Tibial artery (tissue), 4 donors: ENCODE data around the gene NECTIN1.

Experiments used
- DNase-seq, 2 donors: peaks; one replicate each; pipeline ENCODE4 v3.0.0-alpha.2; 2019
- H3K27ac ChIP-seq, 2 donors: fragments of 200-600 bp; sonication (generic) in 1 of 2; 1 replicate in 1 of 2; 2 replicates in 1 of 2; pipeline ENCODE4 v1.5.1; 2018 to 2019; ENCODE audit warnings: mild to moderate bottlenecking in 1 of 2
- H3K27me3 ChIP-seq, 2 donors: fragments of 200-600 bp; sonication (generic) in 1 of 2; one replicate each; pipeline versions ENCODE4 v1.5.1 to v1.6.0; 2016 to 2019
- H3K36me3 ChIP-seq, 3 donors: fragments of 200-600 bp; sonication (generic) in 2 of 3; one replicate each; pipeline ENCODE4 v1.5.1; 2016 to 2019; ENCODE audit warnings: mild to moderate bottlenecking in 2 of 3
- H3K4me1 ChIP-seq, 4 donors: fragments of 200-600 bp; sonication (generic) in 2 of 4; 1 replicate in 3 of 4; 2 replicates in 1 of 4; pipeline ENCODE4 v1.5.1; 2016 to 2019
- H3K4me3 ChIP-seq, 2 donors: fragments of 200-600 bp; sonication (generic) in 1 of 2; 1 replicate in 1 of 2; 2 replicates in 1 of 2; pipeline ENCODE4 v1.5.1; 2018 to 2019; ENCODE audit warnings: mild to moderate bottlenecking in 2 of 2
- H3K9me3 ChIP-seq, 3 donors: fragments of 200-600 bp; sonication (generic) in 1 of 3; one replicate each; pipeline ENCODE4 v1.5.1; 2016 to 2019
- CTCF ChIP-seq, 2 experiments: fragments of 200-600 bp in 1 of 2; fragments of 450-650 bp in 1 of 2; IDR thresholded peaks; one replicate each; pipeline ENCODE4 v1.5.1; 2017 to 2019; ENCODE audit warnings: antibody characterized with exemption in 2 of 2, mild to moderate bottlenecking in 1 of 2, moderate library complexity in 1 of 2
- intact Hi-C: fragments of 100-400 bp; cut with DNase I; formaldehyde crosslinking; loops from one replicate; pipeline ENCODE4 v1.15.0; 2023; ENCODE audit warnings: low total_unique reads

NECTIN1 gene

DNA sequence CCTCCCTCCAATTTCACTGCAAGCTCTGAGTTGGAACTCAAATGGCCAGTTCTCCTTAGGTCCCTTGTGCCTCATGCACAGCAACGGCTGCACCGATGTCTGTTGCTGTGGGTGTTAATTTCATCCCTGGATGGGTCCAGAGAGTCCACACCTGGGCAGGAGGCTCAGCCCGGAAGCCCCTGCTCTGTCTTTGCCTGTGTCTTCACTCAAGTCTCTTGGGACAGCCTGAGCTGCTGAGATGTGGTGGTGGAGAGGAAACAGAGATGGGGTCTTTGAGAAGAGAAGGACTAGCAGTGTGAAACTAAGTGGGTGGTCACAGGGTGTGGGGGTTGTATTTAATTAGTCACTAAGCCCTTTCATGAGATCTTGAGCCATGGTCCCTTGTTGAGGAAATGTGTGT is 109.3 kb downstream of the NECTIN1 start:
- Histone ChIP-seq H3K4me1 (no peaks in the 10 kb centered on the region), H3K27ac (no peak overlapping the region), H3K9me3 (no peaks in the 10 kb centered on the region), H3K4me3 (no peak overlapping the region), H3K27me3 (peaks cover 0 to 13% of the 10 kb centered on the region in 2 donors), H3K36me3 (no peaks in the 10 kb centered on the region)
- intact Hi-C loops = no loop called here
- no peak for TF ChIP-seq CTCF (IDR thresholded peaks at IDR 0.05)
- DNase-seq = no peak

DNA sequence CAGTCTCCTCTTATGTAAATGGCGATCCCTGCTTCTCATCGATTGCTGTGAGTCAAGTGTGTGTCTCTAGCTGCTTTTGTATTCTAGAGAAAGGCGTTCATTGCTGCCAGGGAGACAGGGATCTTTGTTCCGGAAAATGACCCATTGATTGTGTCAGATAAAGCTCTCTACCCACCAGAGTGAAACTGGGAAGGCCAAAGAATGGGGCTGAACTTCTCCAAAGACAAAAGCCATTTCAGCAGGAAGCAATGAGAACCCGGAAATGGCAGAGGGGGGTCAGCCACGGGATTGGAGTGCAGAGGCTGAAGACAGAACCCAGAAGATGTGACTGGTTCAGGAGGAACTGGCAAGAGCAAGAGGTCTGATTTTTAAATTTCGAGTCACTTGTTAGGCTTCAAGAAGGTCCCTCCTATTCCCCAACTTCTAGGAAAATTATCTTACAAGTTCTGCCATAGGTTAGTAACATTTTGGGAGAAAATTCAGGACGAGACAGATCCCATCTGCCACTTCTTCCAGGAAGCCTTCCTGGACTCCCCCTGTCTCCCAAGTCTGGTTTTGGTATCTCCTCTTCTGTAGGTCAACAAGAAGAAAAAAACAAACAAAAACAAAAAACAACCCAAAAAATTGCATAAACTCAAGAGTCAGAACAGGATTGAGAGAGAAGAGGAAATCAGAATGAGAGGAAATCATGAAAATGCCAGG is 110.6 kb downstream of the NECTIN1 start:
- no peak overlapping the region for H3K4me3 ChIP-seq
- H3K4me1 ChIP-seq = no peaks in the 10 kb centered on the region
- H3K27ac ChIP-seq = no peak overlapping the region
- no peaks in the 10 kb centered on the region for H3K36me3 ChIP-seq
- peak; percentile 73 to 76 for DNase-seq
- H3K9me3 ChIP-seq = no peaks in the 10 kb centered on the region
- no peak for TF ChIP-seq CTCF (IDR thresholded peaks at IDR 0.05)
- intact Hi-C loops = no loop called here
- peaks cover 0 to 6% of the 10 kb centered on the region in 2 donors for H3K27me3 ChIP-seq

GRCh38 chr11:119617340-119617713 is 111.7 kb downstream of the NECTIN1 start:
- no peak for DNase-seq
- intact Hi-C loops = no loop called here
- H3K4me3 ChIP-seq = no peak overlapping the region

DNA sequence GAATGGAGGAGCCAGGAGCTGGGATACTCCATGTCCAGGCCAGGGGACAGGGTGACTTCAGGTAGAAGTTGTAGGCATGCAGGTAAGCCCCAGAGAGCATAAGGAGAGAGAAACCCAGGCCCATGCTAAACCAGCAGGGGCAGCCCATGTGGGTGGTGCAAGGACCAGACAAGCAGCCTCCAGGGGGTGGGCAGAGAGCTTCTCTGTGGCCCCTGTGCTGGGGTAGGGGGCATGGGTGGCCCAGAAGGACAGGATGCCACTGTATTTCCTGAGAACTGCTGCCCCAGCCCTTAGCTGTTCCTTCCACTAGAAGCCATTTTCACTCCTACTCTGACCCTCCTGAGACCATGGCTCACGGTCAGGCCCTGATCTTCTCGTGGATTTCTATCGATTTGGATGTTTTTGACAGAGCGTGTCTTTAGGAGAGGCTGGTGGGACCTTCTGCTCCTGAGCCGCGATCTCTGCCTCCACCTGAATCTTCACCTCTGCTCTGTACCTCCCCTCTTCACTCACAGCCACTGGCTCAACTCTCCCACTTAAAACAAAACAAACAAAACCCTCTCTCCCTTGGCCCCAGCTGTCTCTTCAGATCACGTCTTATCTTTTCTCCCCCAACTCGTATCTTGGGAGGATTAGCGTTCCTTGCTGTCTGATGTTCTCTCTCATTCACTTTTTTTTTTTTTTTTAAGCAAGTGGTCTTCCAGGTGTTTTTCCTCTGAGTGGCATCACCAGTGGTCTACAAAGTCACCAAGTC is 112.2 kb downstream of the NECTIN1 start:
- no peaks in the 10 kb centered on the region for H3K27me3 ChIP-seq
- H3K4me1 ChIP-seq = no peaks in the 10 kb centered on the region
- no peak overlapping the region for H3K27ac ChIP-seq
- no peak for DNase-seq
- no peaks in the 10 kb centered on the region for H3K9me3 ChIP-seq
- intact Hi-C loops = no loop called here
- H3K36me3 ChIP-seq = no peaks in the 10 kb centered on the region
- TF ChIP-seq CTCF (IDR thresholded peaks at IDR 0.05) = no peak
- no peak overlapping the region for H3K4me3 ChIP-seq

More at GRCh38 chr11:119617340-119617713, 111.7 kb downstream of the NECTIN1 start:
- H3K27ac ChIP-seq = no peak overlapping the region
- H3K36me3 ChIP-seq = no peaks in the 10 kb centered on the region
- no peak for TF ChIP-seq CTCF (IDR thresholded peaks at IDR 0.05)
- H3K27me3 ChIP-seq = no peaks in the 10 kb centered on the region
- no peaks in the 10 kb centered on the region for H3K9me3 ChIP-seq
- H3K4me1 ChIP-seq = no peaks in the 10 kb centered on the region

GRCh38 chr11:119615882-119616196 is 113.2 kb downstream of the NECTIN1 start:
- no peaks in the 10 kb centered on the region for H3K27me3 ChIP-seq
- intact Hi-C loops = no loop called here
- H3K36me3 ChIP-seq = no peaks in the 10 kb centered on the region
- no peaks in the 10 kb centered on the region for H3K9me3 ChIP-seq
- DNase-seq = no peak
- no peak for TF ChIP-seq CTCF (IDR thresholded peaks at IDR 0.05)
- H3K4me3 ChIP-seq = no peak overlapping the region
- H3K4me1 ChIP-seq = no peaks in the 10 kb centered on the region
- H3K27ac ChIP-seq = no peak overlapping the region
